RWPE1 (cell line): ENCODE data around the gene IFITM10.

ENCODE experiments used
- CTCF ChIA-PET: fragments of 350-600 bp; sonication (Branson Sonifier 250); formaldehyde crosslinking; extraction: SDS; loops from one replicate; lab custom pipeline; 2021; lab: Yijun Ruan, JAX
- POLR2A ChIA-PET: fragments of 400-600 bp; formaldehyde crosslinking; extraction: SDS; loops from one replicate; lab custom pipeline; 2020; ENCODE audit warnings: antibody characterized with exemption; ENCODE audit not compliant: low non-redundant PET; lab: Yijun Ruan, JAX
- DNase-seq: peaks from one replicate; pipeline ENCODE4 v3.0.0; 2012; ENCODE audit warnings: low spot score
- H3K27ac ChIP-seq: fragments of 450-650 bp; 2 replicates; pipeline ENCODE4 v1.5.1; 2017
- CTCF ChIP-seq: fragments of 450-650 bp; conservative IDR thresholded peaks from 2 replicates; pipeline ENCODE4 v1.5.1; 2017; ENCODE audit warnings: low read depth, mild to moderate bottlenecking

The IFITM10 gene

GRCh38 chr11:1778141-1778911 is 27.9 kb upstream of the IFITM10 start:
- TF ChIP-seq CTCF, result no peak
- no peak overlapping the region for H3K27ac ChIP-seq
- ChIA-PET CTCF (interaction anchor here (0.6 kb wide), 2 partner anchors 104 to 203 kb away, joined by 3 read pairs; no protein-coding TSS in a partner anchor), POLR2A (no interaction called here)
- DNase-seq, result no peak

GRCh38 chr11:1777737-1778136 is 27.3 kb upstream of the IFITM10 start:
- no peak for TF ChIP-seq CTCF
- CTCF ChIA-PET, result interaction anchor here (0.6 to 1.4 kb wide), 3 partner anchors 25 to 202 kb away, joined by 3 to 4 read pairs (median 3); no protein-coding TSS in a partner anchor
- no peak for DNase-seq
- POLR2A ChIA-PET, result no interaction called here
- H3K27ac ChIP-seq, result no peak overlapping the region

DNA sequence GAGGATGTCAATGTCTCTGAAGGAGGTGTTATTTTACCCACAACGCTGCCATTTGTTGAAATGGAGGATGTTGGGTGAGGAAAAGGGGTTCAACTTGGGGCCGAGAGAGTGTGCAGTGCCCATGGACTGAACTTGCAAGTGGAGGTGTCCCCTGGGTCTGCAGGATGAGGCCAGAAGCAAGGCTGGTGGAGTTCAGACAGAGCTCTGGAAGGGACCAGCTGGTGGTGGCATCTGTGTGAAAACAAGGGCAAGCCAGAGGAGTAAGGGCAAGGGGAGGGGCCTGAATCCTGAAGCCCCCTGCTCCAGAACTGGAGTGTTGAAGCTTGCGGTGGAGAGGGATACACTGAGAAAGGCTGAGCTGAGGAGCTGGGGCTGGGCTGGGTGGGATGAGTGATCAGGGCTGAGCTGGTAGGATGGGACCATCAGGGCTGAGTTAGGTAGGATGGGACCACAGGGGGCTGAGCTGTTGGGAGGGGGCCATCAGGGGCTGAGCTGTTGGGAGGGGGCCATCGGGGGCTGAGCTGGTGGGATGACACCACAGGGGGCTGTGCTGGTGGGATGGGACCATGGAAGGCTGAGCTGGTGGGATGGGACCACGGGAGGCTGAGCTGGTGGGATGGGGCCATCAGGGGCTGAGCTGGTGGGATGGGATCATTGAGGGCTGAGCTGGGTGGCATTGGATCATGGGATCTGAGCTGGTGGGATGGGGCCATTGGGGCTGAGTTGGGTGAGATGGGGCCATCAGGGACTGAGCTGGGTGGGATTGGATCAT is 26.7 kb upstream of the IFITM10 start:
- CTCF ChIA-PET, result interaction anchor here (0.5 to 1.4 kb wide), 2 partner anchors 26 to 995 kb away, joined by 3 to 4 read pairs; no protein-coding TSS in a partner anchor
- no peak for DNase-seq
- no peak for TF ChIP-seq CTCF
- H3K27ac ChIP-seq, result no peak overlapping the region
- POLR2A ChIA-PET, result no interaction called here

GRCh38 chr11:1776331-1776851 is 26.0 kb upstream of the IFITM10 start:
- POLR2A ChIA-PET, result no interaction called here
- no peak for DNase-seq
- CTCF ChIA-PET, result interaction anchor here (1.4 kb wide), 1 partner anchor 26 kb away, joined by 4 read pairs; no protein-coding TSS in a partner anchor
- no peak overlapping the region for H3K27ac ChIP-seq
- no peak for TF ChIP-seq CTCF

- POLR2A ChIA-PET, result no interaction called here
- CTCF ChIA-PET, result no interaction called here
These were observed 24.5 kb upstream of the IFITM10 start for GRCh38 chr11:1774886-1775285.

More at GRCh38 chr11:1774886-1775285, 24.5 kb upstream of the IFITM10 start:
- no peak for DNase-seq
- H3K27ac ChIP-seq, result no peak overlapping the region
- TF ChIP-seq CTCF, result no peak
